HepG2 (cell line): ENCODE data around the gene GMEB1. TPM values are rescaled to one million over a fixed set of nuclear protein-coding genes. Genes with fewer than 3 reads are reported as not detected.

Experiments used
- ATAC-seq: fragments of 200-7000 bp; cut with Tn5 transposase; 3 replicates; pipeline ENCODE4 v1.9.1; 2020; ENCODE audit warnings: mild to moderate bottlenecking, moderate library complexity
- BruUV-seq: library from RNA; stranded (reverse); fragments of 400-500 nt; replicated peaks from 2 replicates; lab custom pipeline; 2021; lab: Mats Ljungman, UMichigan
- CTCF ChIA-PET: fragments of 300-600 bp; formaldehyde crosslinking; extraction: SDS; loops from one replicate; lab custom pipeline; 2021; ENCODE audit warnings: low total read pairs, inconsistent platforms, low intra/inter-chr PET ratio; lab: Yijun Ruan, JAX
- POLR2A ChIA-PET: fragments of 350-600 bp; sonication (Branson Sonifier 250); formaldehyde crosslinking; loops from one replicate; lab custom pipeline; 2020; ENCODE audit warnings: antibody characterized with exemption, inconsistent platforms; lab: Yijun Ruan, JAX
- DNase-seq: peaks from one replicate; pipeline ENCODE4 v3.0.0-alpha.2; 2015; ENCODE audit warnings: low spot score
- FAIRE-seq: peaks from 3 replicates; lab custom pipeline; 2011; peaks lifted over from hg19 to GRCh38; lab: Jason Lieb, UNC
- H2AFZ ChIP-seq: one replicate; pipeline ENCODE4 v1.6.1; 2011; ENCODE audit warnings: low read length, inconsistent platforms
- H3K27ac ChIP-seq: fragments of 300-600 bp; 3 replicates; pipeline ENCODE4 v1.8.0; 2011; ENCODE audit warnings: mixed run types, mild to moderate bottlenecking, mixed read lengths, low read length, inconsistent platforms; ENCODE audit not compliant: insufficient read depth; ENCODE audit errors: extremely low read length
- H3K27me3 ChIP-seq, 2 experiments: fragments of 200-600 bp in 1 of 2; 2 replicates in 1 of 2; 3 replicates in 1 of 2; pipeline versions ENCODE4 v1.6.0 to v1.8.0; 2011; ENCODE audit warnings: low read length in 2 of 2, mild to moderate bottlenecking in 2 of 2, moderate library complexity in 2 of 2, inconsistent platforms in 1 of 2; ENCODE audit not compliant: insufficient read depth in 2 of 2, control insufficient read depth in 1 of 2
- H3K36me3 ChIP-seq, 2 experiments: fragments of 200-600 bp in 1 of 2; replicated peaks in 1 of 2; 2 replicates in 1 of 2; 3 replicates in 1 of 2; pipeline versions ENCODE4 v1.5.1 to v1.8.0; 2011; ENCODE audit warnings: low read length in 2 of 2, inconsistent platforms in 1 of 2; ENCODE audit not compliant: insufficient read depth in 2 of 2, control insufficient read depth in 1 of 2
- H3K4me1 ChIP-seq: 2 replicates; pipeline ENCODE4 v1.5.1; 2012; ENCODE audit warnings: low read length, inconsistent platforms; ENCODE audit not compliant: insufficient read depth
- H3K4me2 ChIP-seq: 2 replicates; pipeline ENCODE4 v1.6.0; 2011; ENCODE audit warnings: low read depth, low read length, inconsistent platforms
- H3K4me3 ChIP-seq, 3 experiments: fragments of 200-600 bp in 1 of 3; sonication (generic), shearing (Covaris generic) in 1 of 3; replicated peaks in 1 of 3; 2 replicates each; pipeline ENCODE4 v1.5.1; 2011 to 2016; ENCODE audit warnings: low read length in 3 of 3, inconsistent platforms in 2 of 3, low read depth in 2 of 3, mild to moderate bottlenecking in 2 of 3, control low read depth in 1 of 3, mixed read lengths in 1 of 3; ENCODE audit not compliant: insufficient read depth in 1 of 3
- H3K79me2 ChIP-seq: one replicate; pipeline ENCODE4 v1.6.1; 2011; ENCODE audit warnings: low read length, inconsistent platforms; ENCODE audit not compliant: insufficient read depth
- H3K9ac ChIP-seq: 2 replicates; pipeline ENCODE4 v1.6.0; 2011; ENCODE audit warnings: mild to moderate bottlenecking, low read depth, low read length, inconsistent platforms; ENCODE audit not compliant: insufficient read depth
- H3K9me3 ChIP-seq: 2 replicates; pipeline ENCODE4 v1.5.1; 2012; ENCODE audit warnings: mild to moderate bottlenecking, low read length
- H4K20me1 ChIP-seq: 2 replicates; pipeline ENCODE4 v1.6.0; 2011; ENCODE audit warnings: inconsistent platforms, mild to moderate bottlenecking, low read length, moderate library complexity; ENCODE audit not compliant: insufficient read depth
- BORCS8-MEF2B ChIP-seq: sonication (generic); formaldehyde crosslinking; IDR thresholded peaks from 2 replicates; pipeline ENCODE4 v1.8.0; 2022; ENCODE audit warnings: mild to moderate bottlenecking, missing genetic modification reagents
- EP300 ChIP-seq, 3 experiments: sonication (generic) in 1 of 3; formaldehyde crosslinking in 1 of 3; IDR thresholded peaks; 2 replicates each; pipeline versions ENCODE4 v1.5.1 to v1.6.1; 2011 to 2020; ENCODE audit warnings: low read depth in 2 of 3, low read length in 2 of 3, borderline replicate concordance in 1 of 3, improper control_type of control experiment in 1 of 3, mild to moderate bottlenecking in 1 of 3, missing genetic modification reagents in 1 of 3, moderate library complexity in 1 of 3
- RFX3 ChIP-seq: IDR thresholded peaks from 2 replicates; pipeline ENCODE4 v1.6.1; 2016; ENCODE audit warnings: missing biosample characterization, missing genetic modification reagents
- ZNF776 ChIP-seq: sonication (generic); formaldehyde crosslinking; IDR thresholded peaks from 2 replicates; pipeline ENCODE4 v1.4.0; 2020; ENCODE audit warnings: mild to moderate bottlenecking, missing genetic modification reagents
- WGBS: methylation state at CpG from one replicate; pipeline ENCODE4 v1.1.6; 2017; ENCODE audit warnings: low lambda C conversion rate; 5-methylcytosine and 5-hydroxymethylcytosine counted together
- in situ Hi-C: cut with HindIII; loops from 2 replicates; pipeline ENCODE4 v1.10.0; 2017; ENCODE audit warnings: low pct_unique_long_range_greater_than_20kb; ENCODE audit not compliant: extremely low pct_ligation_motif_present
- intact Hi-C: fragments of 100-400 bp; cut with micrococcal nuclease; formaldehyde crosslinking; loops from one replicate; pipeline ENCODE4 v1.10.0; 2022; ENCODE audit not compliant: unreplicated experiment
- polyA plus RNA-seq, 8 experiments: library from polyadenylated mRNA; depleted of rRNA in 3 of 8; stranded (reverse) in 7 of 8; unstranded in 1 of 8; fragments of >200 nt; fragmentation: Illumina TruSeq in 4 of 8; extraction: Trizol in 4 of 8; gene quantifications; 2 replicates each; pipeline versions ENCODE4 v1.2.1 to v1.2.3, GENCODE V29; 2011 to 2016; ENCODE audit warnings: low read depth in 4 of 8, missing spikeins in 1 of 8, mixed read lengths in 1 of 8; ENCODE audit not compliant: insufficient read depth in 1 of 8
- total RNA-seq, 5 experiments: library from RNA; depleted of rRNA; stranded (reverse); fragments of >200 nt; fragmentation: Illumina TruSeq; extraction: Trizol; gene quantifications; 2 replicates each; pipeline ENCODE4 v1.2.3, GENCODE V29; 2016; ENCODE audit warnings: low read depth in 1 of 5
- TF ChIP-seq, protein P1 (sequence below): sonication (generic); formaldehyde crosslinking; IDR thresholded peaks from 2 replicates; pipeline ENCODE4 v1.5.0; 2020; ENCODE audit warnings: missing genetic modification reagents
- TF ChIP-seq, protein P2 (sequence below): sonication (generic); formaldehyde crosslinking; IDR thresholded peaks from 2 replicates; pipeline ENCODE4 v1.8.0; 2022; ENCODE audit warnings: missing genetic modification reagents, mild to moderate bottlenecking, moderate library complexity, borderline replicate concordance
- TF ChIP-seq, protein P3 (sequence below): sonication (generic); formaldehyde crosslinking; IDR thresholded peaks from 2 replicates; pipeline ENCODE4 v1.8.0; 2022; ENCODE audit warnings: mild to moderate bottlenecking, missing genetic modification reagents

Gene GMEB1
- total and polyA plus RNA-seq, 2 of the 13 experiments (the other 11 are each of a cell fraction or from before 2014, with no cell fraction given), result 3.0 to 6.0 TPM

DNA sequence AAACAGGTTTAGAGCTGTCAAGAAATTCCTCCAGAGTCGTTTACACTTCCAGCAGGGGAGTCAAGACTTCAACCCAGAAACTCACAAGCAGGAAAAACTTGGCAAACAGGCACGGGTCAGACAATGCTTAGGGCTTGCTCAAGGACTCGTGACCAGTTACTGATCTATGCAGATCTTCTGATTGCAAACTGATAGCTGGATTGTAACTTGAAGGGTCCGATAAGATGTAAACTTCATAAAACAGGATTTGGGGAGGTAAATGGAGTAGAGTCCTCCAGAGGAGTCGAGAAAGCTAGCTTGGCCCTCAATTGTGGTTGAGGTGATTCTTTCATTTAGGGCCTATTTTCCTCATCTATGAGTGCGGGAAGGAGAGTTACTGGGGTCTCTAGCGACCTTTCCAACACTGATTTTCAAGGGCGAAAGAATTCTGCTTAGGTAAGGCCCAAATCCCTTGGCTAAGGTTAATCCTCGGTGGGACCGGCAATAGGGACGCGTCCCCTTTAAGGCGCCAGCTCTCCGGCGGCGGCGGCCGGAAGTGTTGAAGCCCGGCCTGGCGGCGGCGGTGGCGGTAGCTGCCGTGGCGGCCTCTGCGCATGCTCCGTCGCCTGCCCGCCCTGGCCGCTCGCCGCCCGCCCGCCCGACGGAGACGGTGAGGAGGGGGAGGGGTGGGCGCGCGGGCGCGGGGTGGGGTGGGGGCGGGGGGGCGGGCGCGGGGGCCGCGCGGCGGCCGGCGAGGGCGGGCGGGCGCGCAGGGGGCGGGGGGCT is at the start of gene GMEB1 (continued):
- TF ChIP-seq, protein P1, sequence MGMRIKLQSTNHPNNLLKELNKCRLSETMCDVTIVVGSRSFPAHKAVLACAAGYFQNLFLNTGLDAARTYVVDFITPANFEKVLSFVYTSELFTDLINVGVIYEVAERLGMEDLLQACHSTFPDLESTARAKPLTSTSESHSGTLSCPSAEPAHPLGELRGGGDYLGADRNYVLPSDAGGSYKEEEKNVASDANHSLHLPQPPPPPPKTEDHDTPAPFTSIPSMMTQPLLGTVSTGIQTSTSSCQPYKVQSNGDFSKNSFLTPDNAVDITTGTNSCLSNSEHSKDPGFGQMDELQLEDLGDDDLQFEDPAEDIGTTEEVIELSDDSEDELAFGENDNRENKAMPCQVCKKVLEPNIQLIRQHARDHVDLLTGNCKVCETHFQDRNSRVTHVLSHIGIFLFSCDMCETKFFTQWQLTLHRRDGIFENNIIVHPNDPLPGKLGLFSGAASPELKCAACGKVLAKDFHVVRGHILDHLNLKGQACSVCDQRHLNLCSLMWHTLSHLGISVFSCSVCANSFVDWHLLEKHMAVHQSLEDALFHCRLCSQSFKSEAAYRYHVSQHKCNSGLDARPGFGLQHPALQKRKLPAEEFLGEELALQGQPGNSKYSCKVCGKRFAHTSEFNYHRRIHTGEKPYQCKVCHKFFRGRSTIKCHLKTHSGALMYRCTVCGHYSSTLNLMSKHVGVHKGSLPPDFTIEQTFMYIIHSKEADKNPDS (CRISPR knock-in tag), result no peak
- no peak for TF ChIP-seq ZNF776 (CRISPR knock-in tag)

DNA sequence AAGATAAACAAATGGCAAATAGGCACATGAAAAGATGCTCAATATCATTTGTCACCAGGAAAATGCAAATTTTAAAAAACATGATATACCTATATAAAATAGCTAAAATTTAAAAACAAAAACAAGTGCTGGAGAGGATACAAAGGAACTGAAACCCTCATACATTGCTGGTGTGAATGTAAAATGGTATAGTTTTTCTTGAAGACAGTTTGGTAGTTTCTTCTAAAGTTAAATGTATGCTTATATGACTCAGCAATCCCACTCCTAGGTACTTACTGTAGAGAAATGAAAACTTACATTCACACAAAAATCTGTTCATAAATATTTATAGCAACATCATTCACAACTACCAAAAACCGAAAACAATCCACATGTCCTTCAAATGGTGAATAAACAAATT is 36.9 kb upstream of the GMEB1 start:
- ChIA-PET POLR2A (interaction anchor here (1.2 kb wide), 1 partner anchor 12 kb away, joined by 5 read pairs; the partner anchor contains the start of gene TAF12), CTCF (no interaction called here)

More for the DNA sequence above, 36.9 kb upstream of the GMEB1 start:
- ATAC-seq (no peak), FAIRE-seq (no peak), DNase-seq (no peak)
- no peaks in the 10 kb centered on the region for H3K9me3 ChIP-seq
- H3K4me3 ChIP-seq, result no peak overlapping the region
- in situ Hi-C loops (no loop called here), intact Hi-C loops (no loop called here)
- BruUV-seq, result no TSS peak
- 95% methylated on average over 1 of the region's 1 CpG for WGBS
- TF ChIP-seq, protein P2, sequence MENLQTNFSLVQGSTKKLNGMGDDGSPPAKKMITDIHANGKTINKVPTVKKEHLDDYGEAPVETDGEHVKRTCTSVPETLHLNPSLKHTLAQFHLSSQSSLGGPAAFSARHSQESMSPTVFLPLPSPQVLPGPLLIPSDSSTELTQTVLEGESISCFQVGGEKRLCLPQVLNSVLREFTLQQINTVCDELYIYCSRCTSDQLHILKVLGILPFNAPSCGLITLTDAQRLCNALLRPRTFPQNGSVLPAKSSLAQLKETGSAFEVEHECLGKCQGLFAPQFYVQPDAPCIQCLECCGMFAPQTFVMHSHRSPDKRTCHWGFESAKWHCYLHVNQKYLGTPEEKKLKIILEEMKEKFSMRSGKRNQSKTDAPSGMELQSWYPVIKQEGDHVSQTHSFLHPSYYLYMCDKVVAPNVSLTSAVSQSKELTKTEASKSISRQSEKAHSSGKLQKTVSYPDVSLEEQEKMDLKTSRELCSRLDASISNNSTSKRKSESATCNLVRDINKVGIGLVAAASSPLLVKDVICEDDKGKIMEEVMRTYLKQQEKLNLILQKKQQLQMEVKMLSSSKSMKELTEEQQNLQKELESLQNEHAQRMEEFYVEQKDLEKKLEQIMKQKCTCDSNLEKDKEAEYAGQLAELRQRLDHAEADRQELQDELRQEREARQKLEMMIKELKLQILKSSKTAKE, result no peak
- TF ChIP-seq, protein P3, sequence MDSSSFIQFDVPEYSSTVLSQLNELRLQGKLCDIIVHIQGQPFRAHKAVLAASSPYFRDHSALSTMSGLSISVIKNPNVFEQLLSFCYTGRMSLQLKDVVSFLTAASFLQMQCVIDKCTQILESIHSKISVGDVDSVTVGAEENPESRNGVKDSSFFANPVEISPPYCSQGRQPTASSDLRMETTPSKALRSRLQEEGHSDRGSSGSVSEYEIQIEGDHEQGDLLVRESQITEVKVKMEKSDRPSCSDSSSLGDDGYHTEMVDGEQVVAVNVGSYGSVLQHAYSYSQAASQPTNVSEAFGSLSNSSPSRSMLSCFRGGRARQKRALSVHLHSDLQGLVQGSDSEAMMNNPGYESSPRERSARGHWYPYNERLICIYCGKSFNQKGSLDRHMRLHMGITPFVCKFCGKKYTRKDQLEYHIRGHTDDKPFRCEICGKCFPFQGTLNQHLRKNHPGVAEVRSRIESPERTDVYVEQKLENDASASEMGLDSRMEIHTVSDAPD, result no peak
- TF ChIP-seq BORCS8-MEF2B (CRISPR knock-in tag) (no peak), RFX3 (no peak), EP300 (IDR thresholded peaks at IDR 0.05; ENCODE audit: low read depth in 2 of 2, low read length in 2 of 2) (no peak), EP300 (CRISPR knock-in tag; IDR thresholded peaks at IDR 0.05; ENCODE audit: borderline replicate concordance) (no peak)
- no peaks in the 10 kb centered on the region for H3K79me2 ChIP-seq
- no peaks in the 10 kb centered on the region for H3K27me3 ChIP-seq
- no peak overlapping the region for H3K27ac ChIP-seq
- no peak overlapping the region for H2AFZ ChIP-seq
- no peak overlapping the region for H3K9ac ChIP-seq
- no peaks in the 10 kb centered on the region for H3K36me3 ChIP-seq
- H4K20me1 ChIP-seq, result no peaks in the 10 kb centered on the region
- peaks cover 11% of the 10 kb centered on the region for H3K4me1 ChIP-seq
- no peak overlapping the region for H3K4me2 ChIP-seq
